NCI-H1417 treated with DMSO at 0.1 percent for 48 hours (cell line): ENCODE measurements around the gene CCBE1.
"Not testable (repeated sequence)": the region's sequence is repeated elsewhere in the genome, so short reads cannot be mapped to it uniquely, and the experiment has no call there.

Source experiments
- DNase-seq: peaks from one replicate; lab custom pipeline; 2025; lab: John Stamatoyannopoulos, UW

The CCBE1 gene

GRCh38 chr18:59535055-59535454 is 162.2 kb downstream of the CCBE1 start:
- no peak for DNase-seq

- DNase-seq = no peak
Measured at GRCh38 chr18:59528866-59529265, 168.4 kb downstream of the CCBE1 start.

GRCh38 chr18:59520562-59521355 is 176.5 kb downstream of the CCBE1 start:
- no peak for DNase-seq

DNA sequence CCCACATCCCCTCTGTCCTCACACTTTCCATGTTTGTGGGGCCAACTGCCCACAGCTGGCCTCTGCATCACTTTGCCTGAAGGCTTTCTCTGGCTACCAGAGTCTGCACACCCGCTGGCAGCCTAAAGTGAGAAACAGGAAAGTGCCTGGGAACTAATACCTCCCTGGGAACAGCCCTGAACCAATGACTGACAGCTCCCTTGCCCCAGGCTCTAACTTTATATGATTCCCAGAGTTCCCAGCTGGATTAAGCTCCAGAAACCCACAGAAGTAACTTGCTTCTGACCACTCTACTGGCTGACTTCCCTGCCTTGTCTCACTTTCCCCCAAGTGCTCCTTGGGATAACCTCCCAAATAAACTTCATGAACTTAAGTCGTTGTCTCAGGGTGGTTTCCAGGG is 178.5 kb downstream of the CCBE1 start:
- DNase-seq = no peak

GRCh38 chr18:59517446-59518165 is 179.6 kb downstream of the CCBE1 start:
- DNase-seq = no peak

GRCh38 chr18:59516356-59517155 is 180.7 kb downstream of the CCBE1 start:
- DNase-seq = no peak

DNA sequence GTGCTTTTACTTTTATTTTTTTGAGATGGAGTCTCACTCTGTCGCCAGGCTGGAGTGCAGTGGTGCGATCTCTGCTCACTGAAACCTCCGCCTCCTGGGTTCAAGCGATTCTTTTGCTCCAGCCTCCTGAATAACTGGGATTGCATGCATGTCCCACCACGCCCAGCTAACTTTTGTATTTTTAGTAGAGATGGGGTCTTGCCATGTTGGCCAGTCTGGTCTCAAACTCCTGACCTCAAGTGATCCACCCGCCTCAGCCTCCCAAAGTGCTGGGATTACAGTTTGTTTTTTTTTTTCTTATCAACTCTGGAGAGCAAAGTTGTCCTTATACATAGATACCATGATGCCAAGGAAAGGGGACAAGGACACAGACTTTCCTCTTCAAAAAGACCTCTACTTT is 181.3 kb downstream of the CCBE1 start:
- not testable (repeated sequence) for DNase-seq

- DNase-seq = no peak
Measured at GRCh38 chr18:59515147-59515546, 182.1 kb downstream of the CCBE1 start.

GRCh38 chr18:59514203-59514602 is 183.0 kb downstream of the CCBE1 start:
- DNase-seq = no peak

DNA sequence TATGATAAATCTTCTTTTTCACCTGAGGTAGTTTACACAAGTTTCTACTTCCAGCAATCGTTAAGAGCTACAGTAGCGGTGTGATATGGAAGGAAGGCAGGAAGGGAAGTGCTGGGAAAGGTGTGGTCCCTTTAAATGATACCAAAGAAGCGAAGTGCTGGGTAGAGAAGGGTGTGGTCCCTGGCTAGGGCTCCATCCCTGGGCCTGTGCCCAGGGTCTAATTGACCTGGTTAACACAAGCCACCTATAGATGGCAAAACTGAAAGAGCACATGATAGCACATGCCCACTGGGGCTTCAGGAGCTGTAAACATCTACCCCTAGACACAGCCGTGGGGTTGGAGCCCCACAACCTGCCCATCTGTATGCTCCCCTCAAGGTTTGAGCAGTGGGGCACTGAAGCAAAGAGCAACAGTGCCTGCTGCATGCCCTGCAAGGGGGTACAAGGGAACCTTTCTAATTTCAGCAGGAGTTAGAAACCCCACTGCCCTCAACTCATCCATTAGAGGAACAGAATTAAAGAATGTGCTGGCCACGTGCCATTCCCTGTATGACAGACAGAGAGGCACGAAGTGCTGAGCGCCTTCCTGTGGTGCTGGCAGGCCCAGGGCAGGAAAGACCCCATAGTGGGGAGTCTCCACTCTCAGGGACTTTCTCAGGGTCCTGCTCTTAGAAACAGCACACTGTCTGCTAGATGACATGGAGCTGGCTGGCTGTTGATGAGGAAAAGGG is 185.0 kb downstream of the CCBE1 start:
- DNase-seq = no peak

- no peak for DNase-seq
Measured at GRCh38 chr18:59509481-59510442, 187.5 kb downstream of the CCBE1 start.

DNA sequence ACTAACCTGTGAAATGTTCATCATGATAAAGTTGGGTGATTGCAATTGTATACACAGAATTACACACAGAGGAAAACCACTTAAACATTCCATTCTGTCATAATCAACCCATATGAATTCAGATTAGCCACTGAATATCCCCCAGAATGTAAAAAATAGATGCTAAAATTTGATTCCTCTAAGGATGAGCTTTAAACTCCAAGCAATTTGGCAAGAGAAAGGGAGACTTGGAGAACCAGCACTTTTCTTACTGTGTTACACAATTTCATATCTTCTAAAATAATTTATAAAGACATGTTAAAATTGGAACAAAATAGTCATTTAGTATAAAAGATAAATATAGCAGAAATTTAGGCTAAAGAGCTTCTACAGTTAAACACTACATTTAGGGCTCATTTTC is 191.9 kb downstream of the CCBE1 start:
- DNase-seq = no peak

DNA sequence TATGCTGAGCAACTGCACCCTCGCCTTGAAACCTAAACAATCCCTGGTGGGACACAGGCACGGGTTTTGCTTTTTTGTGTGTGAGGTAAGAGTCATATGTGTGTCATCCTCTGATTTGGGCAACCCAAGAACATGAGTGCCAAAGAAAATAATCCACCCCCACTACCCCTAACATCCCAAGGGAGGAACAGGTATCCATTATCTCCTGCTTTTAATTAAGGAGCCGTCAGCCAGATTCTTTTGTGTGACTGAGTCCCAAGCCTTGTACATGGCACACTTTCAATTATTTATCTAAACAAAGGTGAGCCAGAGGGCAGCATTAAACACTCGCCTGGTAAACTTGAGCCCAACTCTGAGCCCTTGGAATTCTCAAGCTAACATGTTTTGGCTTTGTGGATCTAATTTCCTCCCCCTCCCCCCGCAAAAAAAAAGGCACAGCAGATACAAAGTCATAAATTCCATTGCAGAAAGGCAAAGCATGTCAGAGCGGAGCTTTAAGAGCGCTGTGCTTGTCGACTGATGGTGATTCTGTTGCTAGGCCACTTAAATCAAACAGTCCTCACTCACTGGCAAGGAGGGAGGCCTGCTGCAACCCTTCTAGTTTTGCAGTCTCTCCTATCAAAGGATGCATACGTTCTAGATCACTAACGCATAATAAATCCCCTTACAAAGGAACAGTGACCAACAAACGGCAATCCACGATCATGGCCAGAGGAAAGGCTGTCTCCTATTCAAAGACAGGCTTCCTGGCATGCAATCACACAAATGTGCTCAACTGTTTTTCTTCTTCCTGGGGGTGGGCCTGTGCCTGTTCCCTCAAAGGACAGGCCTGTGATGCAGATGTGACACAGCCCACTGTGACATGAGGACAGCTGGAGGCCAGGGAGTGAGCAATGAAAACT is 194.7 kb downstream of the CCBE1 start:
- no peak for DNase-seq

GRCh38 chr18:59501920-59502273 is 195.3 kb downstream of the CCBE1 start:
- no peak for DNase-seq

DNA sequence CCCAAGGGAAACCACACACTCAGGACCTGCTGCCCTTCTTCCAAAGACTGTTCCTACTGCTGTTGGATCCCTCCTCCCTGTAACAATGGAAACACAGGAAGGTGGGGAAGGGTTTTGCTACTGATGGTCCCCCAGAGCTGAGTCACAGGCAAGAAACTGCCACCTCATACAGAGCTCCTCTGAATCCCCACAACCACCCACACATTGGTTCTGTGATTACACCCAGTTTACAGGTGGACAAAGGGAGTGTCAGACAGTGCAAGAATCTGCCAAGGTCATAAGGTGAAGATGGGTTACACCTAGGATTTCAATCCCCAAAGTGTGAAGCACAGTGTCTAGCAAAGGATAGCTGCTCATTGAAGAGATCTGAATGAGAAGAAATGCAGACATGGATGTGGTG is 196.5 kb downstream of the CCBE1 start:
- no peak for DNase-seq

- no peak for DNase-seq
Measured at GRCh38 chr18:59498506-59499086, 198.6 kb downstream of the CCBE1 start.

DNA sequence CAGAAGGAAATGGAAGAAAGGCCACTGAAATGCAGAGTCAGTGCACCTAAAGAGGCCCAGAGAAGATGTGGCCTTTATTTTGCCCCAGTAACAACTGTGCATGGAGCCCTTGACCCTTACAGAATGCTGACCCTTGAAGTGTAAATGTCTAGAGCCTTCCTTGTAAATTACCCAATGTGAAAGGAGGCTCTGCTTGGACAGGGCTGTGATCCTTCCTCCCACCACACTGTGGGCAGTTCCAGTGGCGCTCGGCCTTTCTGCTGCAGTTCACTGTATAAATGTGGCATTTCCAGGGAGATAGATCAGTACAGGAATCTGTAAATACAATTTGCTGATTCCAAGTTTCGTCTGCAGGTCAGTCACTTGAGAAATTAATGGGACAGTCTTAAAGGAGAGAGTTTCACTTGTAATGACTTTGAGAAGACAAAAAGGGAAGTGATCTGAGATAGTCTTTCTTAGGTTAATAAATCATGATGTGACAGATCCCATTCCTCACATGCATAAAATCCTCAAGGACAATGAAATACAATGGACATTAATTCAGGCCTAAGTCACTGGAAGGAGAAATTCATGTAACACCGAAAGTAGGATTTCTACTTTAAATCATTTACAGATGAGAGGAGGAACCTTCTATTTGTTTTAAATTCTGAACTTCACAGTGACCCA is 204.3 kb downstream of the CCBE1 start:
- DNase-seq = no peak

DNA sequence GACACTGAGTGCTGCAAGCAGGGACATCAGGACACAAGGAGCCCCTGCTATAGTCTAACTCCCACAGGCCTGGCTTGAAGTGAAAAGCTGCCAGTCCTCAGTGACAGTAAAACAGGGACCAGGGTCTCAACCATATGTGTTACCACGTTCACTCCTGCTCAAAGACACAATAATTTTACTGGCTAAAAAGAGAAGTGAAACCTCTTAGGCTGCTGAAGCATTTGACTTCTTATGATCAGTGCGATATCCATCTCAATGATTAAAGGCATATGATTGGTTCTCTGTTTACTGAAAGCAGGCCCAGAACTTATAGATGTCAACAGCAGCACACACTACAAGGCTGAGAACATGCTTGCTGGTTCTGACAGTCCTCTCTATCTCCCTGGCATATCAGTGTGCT is 208.3 kb downstream of the CCBE1 start:
- DNase-seq = no peak

GRCh38 chr18:59485382-59485781 is 211.8 kb downstream of the CCBE1 start:
- DNase-seq = no peak
